Mononuclear cell (primary cell): ENCODE results near the gene FOCAD. TPM values are rescaled to one million over a fixed set of nuclear protein-coding genes. Genes with fewer than 3 reads are reported as not detected.

ENCODE experiments used
- H3K27me3 ChIP-seq: 2 replicates; pipeline ENCODE4 v1.6.0; 2011; ENCODE audit warnings: low read length, control low read depth; ENCODE audit not compliant: insufficient read depth
- H3K4me1 ChIP-seq: 2 replicates; pipeline ENCODE4 v1.5.1; 2011; ENCODE audit warnings: mild to moderate bottlenecking, low read length, control low read depth; ENCODE audit not compliant: insufficient read depth
- H3K4me3 ChIP-seq: 2 replicates; pipeline ENCODE4 v1.5.1; 2011; ENCODE audit warnings: mild to moderate bottlenecking, low read length, moderate library complexity
- H3K9me3 ChIP-seq: 2 replicates; pipeline ENCODE4 v1.5.1; 2011; ENCODE audit warnings: low read depth, mild to moderate bottlenecking, control low read depth, low read length
- total RNA-seq: library from RNA; depleted of rRNA; stranded (reverse); fragments of >200 nt; gene quantifications from one replicate; pipeline ENCODE4 v1.2.3, GENCODE V29; 2012

FOCAD gene
- total RNA-seq, 1 donor, result 19.0 TPM

- Histone ChIP-seq H3K9me3 (no peaks in the 10 kb centered on the region), H3K27me3 (no peaks in the 10 kb centered on the region), H3K4me3 (no peak overlapping the region), H3K4me1 (no peaks in the 10 kb centered on the region)
Observed at GRCh38 chr9:20698782-20699181, 14.7 kb downstream of the FOCAD start.

GRCh38 chr9:20701060-20701459, 17.0 kb downstream of the FOCAD start:
- H3K27me3 ChIP-seq, result no peaks in the 10 kb centered on the region

GRCh38 chr9:20702570-20702969, 18.5 kb downstream of the FOCAD start:
- Histone ChIP-seq H3K27me3 (no peaks in the 10 kb centered on the region), H3K9me3 (no peaks in the 10 kb centered on the region), H3K4me1 (no peaks in the 10 kb centered on the region), H3K4me3 (no peak overlapping the region)

More at GRCh38 chr9:20701060-20701459, 17.0 kb downstream of the FOCAD start:
- no peak overlapping the region for H3K4me3 ChIP-seq
- H3K9me3 ChIP-seq, result no peaks in the 10 kb centered on the region
- H3K4me1 ChIP-seq, result no peaks in the 10 kb centered on the region

- no peak overlapping the region for H3K4me3 ChIP-seq
- no peaks in the 10 kb centered on the region for H3K27me3 ChIP-seq
- no peaks in the 10 kb centered on the region for H3K4me1 ChIP-seq
- no peaks in the 10 kb centered on the region for H3K9me3 ChIP-seq
Observed at GRCh38 chr9:20703146-20703545, 19.1 kb downstream of the FOCAD start.

- Histone ChIP-seq H3K9me3 (no peaks in the 10 kb centered on the region), H3K4me1 (no peaks in the 10 kb centered on the region), H3K4me3 (no peak overlapping the region), H3K27me3 (no peaks in the 10 kb centered on the region)
Observed at GRCh38 chr9:20707708-20708107, 23.6 kb downstream of the FOCAD start.

GRCh38 chr9:20713172-20713571, 29.1 kb downstream of the FOCAD start:
- peaks cover 4% of the 10 kb centered on the region for H3K4me1 ChIP-seq
- no peak overlapping the region for H3K4me3 ChIP-seq
- no peaks in the 10 kb centered on the region for H3K27me3 ChIP-seq
- no peaks in the 10 kb centered on the region for H3K9me3 ChIP-seq

GRCh38 chr9:20714442-20715415, 30.7 kb downstream of the FOCAD start:
- Histone ChIP-seq H3K4me1 (peaks cover 4% of the 10 kb centered on the region), H3K4me3 (no peak overlapping the region), H3K9me3 (no peaks in the 10 kb centered on the region), H3K27me3 (no peaks in the 10 kb centered on the region)

- no peak overlapping the region for H3K4me3 ChIP-seq
- H3K4me1 ChIP-seq, result peaks cover 4% of the 10 kb centered on the region
Observed at GRCh38 chr9:20722221-20722620, 38.2 kb downstream of the FOCAD start.

GRCh38 chr9:20725675-20726074, 41.6 kb downstream of the FOCAD start:
- no peak overlapping the region for H3K4me3 ChIP-seq
- H3K9me3 ChIP-seq, result no peaks in the 10 kb centered on the region
- H3K27me3 ChIP-seq, result no peaks in the 10 kb centered on the region
- peaks cover 4% of the 10 kb centered on the region for H3K4me1 ChIP-seq

More at GRCh38 chr9:20722221-20722620, 38.2 kb downstream of the FOCAD start:
- H3K9me3 ChIP-seq, result no peaks in the 10 kb centered on the region
- no peaks in the 10 kb centered on the region for H3K27me3 ChIP-seq

GRCh38 chr9:20726144-20726543, 42.1 kb downstream of the FOCAD start:
- Histone ChIP-seq H3K27me3 (no peaks in the 10 kb centered on the region), H3K9me3 (no peaks in the 10 kb centered on the region), H3K4me3 (no peak overlapping the region), H3K4me1 (peaks cover 4% of the 10 kb centered on the region)

- Histone ChIP-seq H3K4me3 (no peak overlapping the region), H3K27me3 (no peaks in the 10 kb centered on the region), H3K9me3 (no peaks in the 10 kb centered on the region), H3K4me1 (no peaks in the 10 kb centered on the region)
Observed at GRCh38 chr9:20728493-20729220, 44.6 kb downstream of the FOCAD start.

- Histone ChIP-seq H3K4me1 (no peaks in the 10 kb centered on the region), H3K4me3 (no peak overlapping the region), H3K27me3 (no peaks in the 10 kb centered on the region), H3K9me3 (no peaks in the 10 kb centered on the region)
Observed at GRCh38 chr9:20729523-20729922, 45.5 kb downstream of the FOCAD start.

GRCh38 chr9:20732118-20732517, 48.1 kb downstream of the FOCAD start:
- no peak overlapping the region for H3K4me3 ChIP-seq
- H3K9me3 ChIP-seq, result no peaks in the 10 kb centered on the region
- no peaks in the 10 kb centered on the region for H3K27me3 ChIP-seq
- H3K4me1 ChIP-seq, result no peaks in the 10 kb centered on the region

GRCh38 chr9:20734275-20734674, 50.2 kb downstream of the FOCAD start:
- no peaks in the 10 kb centered on the region for H3K4me1 ChIP-seq
- H3K9me3 ChIP-seq, result no peaks in the 10 kb centered on the region
- H3K4me3 ChIP-seq, result no peak overlapping the region
- H3K27me3 ChIP-seq, result no peaks in the 10 kb centered on the region

- Histone ChIP-seq H3K4me3 (no peak overlapping the region), H3K27me3 (no peaks in the 10 kb centered on the region), H3K9me3 (no peaks in the 10 kb centered on the region), H3K4me1 (no peaks in the 10 kb centered on the region)
Observed at GRCh38 chr9:20740304-20740703, 56.2 kb downstream of the FOCAD start.
